ENCODE data around the gene RBP5. TPM values are rescaled to one million over a fixed set of nuclear protein-coding genes. Genes with fewer than 3 reads are reported as not detected.
A peak's percentile ranks its signal among the peaks of the same experiment; 100 is the strongest.

RBP5 gene
- 0.44 TPM in 1 of 2 replicates, not detected in the other for total RNA-seq

DNA sequence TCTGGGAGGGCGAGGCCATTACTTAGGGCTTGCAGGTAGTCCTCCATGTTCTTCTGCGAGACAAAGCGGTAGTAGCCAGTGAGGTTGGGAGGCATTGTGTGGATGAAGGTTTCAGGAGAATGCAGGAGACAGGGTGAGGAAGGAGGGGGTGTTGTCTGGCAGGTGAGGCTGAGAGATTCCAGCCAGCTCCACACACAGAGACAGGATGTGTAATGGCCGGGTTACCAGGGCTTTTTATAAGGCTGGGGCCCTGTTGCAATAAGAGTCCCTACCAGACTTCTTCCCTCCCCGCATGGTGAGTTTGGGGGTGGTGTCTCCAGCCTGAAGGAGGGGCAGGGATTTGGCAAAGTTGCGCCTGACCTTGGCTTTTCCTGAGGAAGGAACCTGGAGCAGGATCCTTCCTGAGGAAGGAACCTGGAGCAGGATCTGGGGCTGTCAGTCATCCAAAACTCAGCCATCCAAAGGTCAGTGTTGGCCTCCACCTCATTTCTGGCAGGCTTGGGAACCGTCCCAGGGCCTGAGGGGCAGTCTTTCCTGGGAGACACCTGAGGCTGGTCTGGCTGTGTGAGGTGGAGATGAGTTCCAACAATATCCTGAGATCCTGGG lies at the start of gene RBP5:
RBP5 (minus strand) TSS at position 209 of the 606 bp plus-strand sequence; CDS start at position 95, 114 bp downstream.
- TF ChIP-seq, protein P1, sequence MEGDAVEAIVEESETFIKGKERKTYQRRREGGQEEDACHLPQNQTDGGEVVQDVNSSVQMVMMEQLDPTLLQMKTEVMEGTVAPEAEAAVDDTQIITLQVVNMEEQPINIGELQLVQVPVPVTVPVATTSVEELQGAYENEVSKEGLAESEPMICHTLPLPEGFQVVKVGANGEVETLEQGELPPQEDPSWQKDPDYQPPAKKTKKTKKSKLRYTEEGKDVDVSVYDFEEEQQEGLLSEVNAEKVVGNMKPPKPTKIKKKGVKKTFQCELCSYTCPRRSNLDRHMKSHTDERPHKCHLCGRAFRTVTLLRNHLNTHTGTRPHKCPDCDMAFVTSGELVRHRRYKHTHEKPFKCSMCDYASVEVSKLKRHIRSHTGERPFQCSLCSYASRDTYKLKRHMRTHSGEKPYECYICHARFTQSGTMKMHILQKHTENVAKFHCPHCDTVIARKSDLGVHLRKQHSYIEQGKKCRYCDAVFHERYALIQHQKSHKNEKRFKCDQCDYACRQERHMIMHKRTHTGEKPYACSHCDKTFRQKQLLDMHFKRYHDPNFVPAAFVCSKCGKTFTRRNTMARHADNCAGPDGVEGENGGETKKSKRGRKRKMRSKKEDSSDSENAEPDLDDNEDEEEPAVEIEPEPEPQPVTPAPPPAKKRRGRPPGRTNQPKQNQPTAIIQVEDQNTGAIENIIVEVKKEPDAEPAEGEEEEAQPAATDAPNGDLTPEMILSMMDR (IDR thresholded peaks at IDR 0.05), result no peak
- Mint-ChIP-seq H3K27ac (peak within 1 kb of the TSS; percentile 80), H3K36me3 (ENCODE audit: low read depth) (peaks cover 6% of the 10 kb centered on the region), H3K4me3 (peak within 1 kb of the TSS; percentile 93), H3K9me3 (no peaks in the 10 kb centered on the region), H3K4me1 (peaks cover 24% of the 10 kb centered on the region), H3K27me3 (no peaks in the 10 kb centered on the region)
- no peak for DNase-seq
- POLR2A ChIA-PET, result interaction anchor here (0.6 kb wide), 1 partner anchor 253 kb away, joined by 5 read pairs; no protein-coding TSS in a partner anchor
- intact Hi-C loops (cut with micrococcal nuclease), result no loop called here
- CTCF ChIA-PET, result no interaction called here
- ATAC-seq (ENCODE audit: low read depth), result no peak

- intact Hi-C loops (cut with micrococcal nuclease), result no loop called here
- TF ChIP-seq, protein P1 (IDR thresholded peaks at IDR 0.05), result no peak
- ATAC-seq (ENCODE audit: low read depth) (no peak), DNase-seq (no peak)
- H3K9me3 Mint-ChIP-seq, result no peaks in the 10 kb centered on the region
- no peak overlapping the region for H3K27ac Mint-ChIP-seq
- no peaks in the 10 kb centered on the region for H3K36me3 Mint-ChIP-seq (ENCODE audit: low read depth)
- CTCF ChIA-PET, result no interaction called here
- peaks cover 36% of the 10 kb centered on the region for H3K27me3 Mint-ChIP-seq
- POLR2A ChIA-PET, result no interaction called here
- no peaks in the 10 kb centered on the region for H3K4me1 Mint-ChIP-seq
- H3K4me3 Mint-ChIP-seq, result no peak overlapping the region
Observed at GRCh38 chr12:7178481-7178880, 49.8 kb upstream of the RBP5 start.

DNA sequence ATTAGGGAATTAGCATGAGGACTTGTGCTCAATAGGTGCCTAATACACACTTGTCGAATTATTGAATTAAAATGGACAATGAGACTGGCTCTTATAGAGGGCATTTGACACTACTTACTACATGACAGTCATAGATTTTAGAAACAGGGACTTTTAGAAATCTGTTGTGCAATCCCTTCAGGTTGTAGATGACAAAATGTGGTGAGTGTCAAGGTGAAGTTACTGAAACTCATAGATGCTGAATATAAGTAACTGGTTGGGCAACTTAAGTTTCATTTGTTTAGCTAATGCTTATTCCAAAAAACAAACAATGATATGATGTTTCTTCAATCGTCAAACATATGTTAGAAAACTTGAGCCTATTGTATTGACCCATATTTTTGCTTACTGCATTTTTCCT lies 47.9 kb upstream of the RBP5 start:
- Mint-ChIP-seq H3K36me3 (ENCODE audit: low read depth) (no peaks in the 10 kb centered on the region), H3K27me3 (peaks cover 34% of the 10 kb centered on the region), H3K4me1 (no peaks in the 10 kb centered on the region), H3K27ac (no peak overlapping the region), H3K4me3 (no peak overlapping the region), H3K9me3 (peaks cover 5% of the 10 kb centered on the region)
- TF ChIP-seq, protein P1 (IDR thresholded peaks at IDR 0.05), result no peak
- POLR2A ChIA-PET, result no interaction called here
- intact Hi-C loops (cut with micrococcal nuclease), result no loop called here
- CTCF ChIA-PET, result no interaction called here
- ATAC-seq (ENCODE audit: low read depth) (no peak), DNase-seq (no peak)

DNA sequence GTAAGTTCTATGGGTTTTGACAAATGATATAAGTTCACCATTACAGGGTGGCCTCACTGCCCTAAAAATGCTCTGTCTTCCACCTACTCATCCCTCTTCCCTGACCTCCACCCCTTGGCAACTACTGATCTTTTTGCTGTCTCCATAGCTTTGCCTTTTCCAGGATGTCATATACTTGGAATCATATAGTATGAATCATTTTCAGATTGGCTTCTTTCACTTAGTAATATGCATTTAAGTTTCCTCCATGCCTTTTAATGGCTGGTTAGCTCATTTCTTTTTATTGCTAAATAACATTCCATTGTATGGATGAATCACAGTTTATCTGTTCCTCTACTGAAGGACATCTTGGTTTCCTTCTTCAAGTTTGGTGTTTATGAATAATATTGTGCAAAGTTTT lies 46.8 kb upstream of the RBP5 start:
- H3K4me1 Mint-ChIP-seq, result no peaks in the 10 kb centered on the region
- H3K9me3 Mint-ChIP-seq, result peaks cover 6% of the 10 kb centered on the region
- H3K36me3 Mint-ChIP-seq (ENCODE audit: low read depth), result no peaks in the 10 kb centered on the region
- no peak overlapping the region for H3K27ac Mint-ChIP-seq
- H3K4me3 Mint-ChIP-seq, result no peak overlapping the region
- DNase-seq, result no peak
- TF ChIP-seq, protein P1 (IDR thresholded peaks at IDR 0.05), result no peak
- CTCF ChIA-PET, result no interaction called here
- ATAC-seq (ENCODE audit: low read depth), result no peak
- POLR2A ChIA-PET, result no interaction called here
- H3K27me3 Mint-ChIP-seq, result peaks cover 29% of the 10 kb centered on the region
- intact Hi-C loops (cut with micrococcal nuclease), result no loop called here

GRCh38 chr12:7171854-7172253 lies 43.2 kb upstream of the RBP5 start:
- peaks cover 23% of the 10 kb centered on the region for H3K27me3 Mint-ChIP-seq
- DNase-seq (no peak), ATAC-seq (ENCODE audit: low read depth) (no peak)
- intact Hi-C loops (cut with micrococcal nuclease), result no loop called here
- ChIA-PET CTCF (no interaction called here), POLR2A (no interaction called here)
- H3K27ac Mint-ChIP-seq, result no peak overlapping the region
- H3K36me3 Mint-ChIP-seq (ENCODE audit: low read depth), result peaks cover 2% of the 10 kb centered on the region
- TF ChIP-seq, protein P1 (IDR thresholded peaks at IDR 0.05), result no peak
- H3K4me1 Mint-ChIP-seq, result no peaks in the 10 kb centered on the region
- no peak overlapping the region for H3K4me3 Mint-ChIP-seq
- peaks cover 28% of the 10 kb centered on the region for H3K9me3 Mint-ChIP-seq

All from activated B cell treated with CpG ODN at 0.5 μM for 24 hours (primary cell).